ENCODE data around the gene NLRC3. TPM values are rescaled to one million over a fixed set of nuclear protein-coding genes. Genes with fewer than 3 reads are reported as not detected.

NLRC3 gene
- total RNA-seq, 1 experiment from 2014 or later, result 0.15 TPM

GRCh38 chr16:3592559-3592958 lies 15.4 kb upstream of the NLRC3 start:
- Histone ChIP-seq H3K36me3 (ENCODE audit: control insufficient read depth in 1 of 2, insufficient read depth in 2 of 2, low read length in 2 of 2) (no peaks in the 10 kb centered on the region; a peak in 1 of 4 replicates), H3K4me1 (ENCODE audit: control insufficient read depth in 1 of 2, insufficient read depth in 2 of 2, low read length in 2 of 2) (no peaks in the 10 kb centered on the region), H3K4me2 (ENCODE audit: low read length) (no peak overlapping the region), H2AFZ (ENCODE audit: low read depth, low read length, poor library complexity, severe bottlenecking) (no peak overlapping the region), H3K9me3 (ENCODE audit: control insufficient read depth in 1 of 2, insufficient read depth in 1 of 2, low read depth in 1 of 2, low read length in 2 of 2) (no peaks in the 10 kb centered on the region), H3K4me3 (replicated peaks in 1 of 2; ENCODE audit: low read depth in 1 of 2, low read length in 2 of 2) (no peak overlapping the region), H3K79me2 (ENCODE audit: insufficient read depth, low read length) (no peaks in the 10 kb centered on the region), H3K27me3 (ENCODE audit: insufficient read depth, low read length) (no peaks in the 10 kb centered on the region), H3K9ac (ENCODE audit: low read length) (no peak overlapping the region), H4K20me1 (ENCODE audit: insufficient read depth) (no peaks in the 10 kb centered on the region), H3K27ac (ENCODE audit: low read depth, low read length) (no peak overlapping the region), H3K9me2 (ENCODE audit: insufficient read depth) (no peaks in the 10 kb centered on the region)
- TF ChIP-seq POLR2AphosphoS5 (IDR thresholded peaks at IDR 0.05; ENCODE audit: low read depth, low read length), result no peak
- TF ChIP-seq ZFX (IDR thresholded peaks at IDR 0.05), result no peak
- DNase-seq (ENCODE audit: low read depth, low spot score) (no peak), ATAC-seq (no peak)
- ChIA-PET CTCF (no interaction called here), RAD21 (ENCODE audit: low non-redundant PET in 1 of 2, low total read pairs in 2 of 2, uncharacterized antibody in 2 of 2, unreplicated experiment in 2 of 2) (no interaction called here), POLR2A (no interaction called here)
- BruUV-seq (replicated peaks), result no TSS peak
- intact Hi-C loops (cut with micrococcal nuclease), result no loop called here

- Histone ChIP-seq H4K20me1 (ENCODE audit: insufficient read depth) (no peaks in the 10 kb centered on the region), H3K4me2 (ENCODE audit: low read length) (no peak overlapping the region), H3K36me3 (ENCODE audit: control insufficient read depth in 1 of 2, insufficient read depth in 2 of 2, low read length in 2 of 2) (no peaks in the 10 kb centered on the region; a peak in 1 of 4 replicates), H3K9me2 (ENCODE audit: insufficient read depth) (no peaks in the 10 kb centered on the region), H3K9ac (ENCODE audit: low read length) (no peak overlapping the region), H3K27ac (ENCODE audit: low read depth, low read length) (no peak overlapping the region), H3K9me3 (ENCODE audit: control insufficient read depth in 1 of 2, insufficient read depth in 1 of 2, low read depth in 1 of 2, low read length in 2 of 2) (no peaks in the 10 kb centered on the region), H3K4me3 (replicated peaks in 1 of 2; ENCODE audit: low read depth in 1 of 2, low read length in 2 of 2) (no peak overlapping the region), H3K27me3 (ENCODE audit: insufficient read depth, low read length) (no peaks in the 10 kb centered on the region), H3K4me1 (ENCODE audit: control insufficient read depth in 1 of 2, insufficient read depth in 2 of 2, low read length in 2 of 2) (peaks cover 0 to under 1% of the 10 kb centered on the region in 2 experiments; a peak in 1 of 4 replicates), H3K79me2 (ENCODE audit: insufficient read depth, low read length) (no peaks in the 10 kb centered on the region), H2AFZ (ENCODE audit: low read depth, low read length, poor library complexity, severe bottlenecking) (no peak overlapping the region)
- CTCF ChIA-PET, result no interaction called here
- POLR2A ChIA-PET, result no interaction called here
- intact Hi-C loops (cut with micrococcal nuclease), result no loop called here
- DNase-seq (ENCODE audit: low read depth, low spot score) (no peak), ATAC-seq (no peak)
- no TSS peak for BruUV-seq (replicated peaks)
- RAD21 ChIA-PET (ENCODE audit: low non-redundant PET in 1 of 2, low total read pairs in 2 of 2, uncharacterized antibody in 2 of 2, unreplicated experiment in 2 of 2), result no interaction called here
- TF ChIP-seq FOSL1 (IDR thresholded peaks at IDR 0.05; ENCODE audit: low read depth) (no peak), SP1 (IDR thresholded peaks at IDR 0.05; ENCODE audit: low read depth) (no peak), ZNF274 (IDR thresholded peaks at IDR 0.05; ENCODE audit: low read depth, low read length) (no peak), POLR2A (IDR thresholded peaks at IDR 0.05; ENCODE audit: borderline replicate concordance, extremely low read depth, insufficient read depth, insufficient read length) (no peak), SRF (IDR thresholded peaks at IDR 0.05; ENCODE audit: low read depth) (no peak), POLR2AphosphoS5 (IDR thresholded peaks at IDR 0.05; ENCODE audit: low read depth, low read length) (no peak), JUND (IDR thresholded peaks at IDR 0.05) (no peak), CEBPB (IDR thresholded peaks at IDR 0.05; ENCODE audit: low read depth) (no peak), ATF3 (IDR thresholded peaks at IDR 0.05) (no peak), ELF1 (IDR thresholded peaks at IDR 0.05; ENCODE audit: borderline replicate concordance, low read depth) (no peak), EGR1 (IDR thresholded peaks at IDR 0.05; ENCODE audit: low read depth) (no peak), CBX3 (IDR thresholded peaks at IDR 0.05; ENCODE audit: low read depth) (no peak), EZH2phosphoT487 (IDR thresholded peaks at IDR 0.05; ENCODE audit: borderline replicate concordance) (no peak)
Observed at GRCh38 chr16:3591991-3592390, 14.8 kb upstream of the NLRC3 start.
